MM.1S (cell line): ENCODE results near the gene GCC1.

Experiments
- DNase-seq: peaks from one replicate; pipeline ENCODE4 v3.0.0-alpha.2; 2015
- H2AFZ ChIP-seq: fragments of 300-600 bp; sonication (generic); 2 replicates; pipeline ENCODE4 v1.6.0; 2016; ENCODE audit warnings: antibody characterized with exemption, low read length
- H3F3A ChIP-seq: fragments of 300-600 bp; sonication (generic); 2 replicates; pipeline ENCODE4 v1.6.1; 2016; ENCODE audit warnings: mild to moderate bottlenecking, antibody characterized with exemption, low read length, moderate library complexity, mixed read lengths; ENCODE audit not compliant: insufficient read depth
- H3K27ac ChIP-seq: fragments of 300-600 bp; sonication (generic); 2 replicates; pipeline ENCODE4 v1.5.1; 2016; ENCODE audit warnings: mild to moderate bottlenecking, low read length
- H3K27me3 ChIP-seq: fragments of 300-600 bp; sonication (generic); replicated peaks from 2 replicates; pipeline ENCODE4 v1.6.0; 2016; ENCODE audit warnings: low read length; ENCODE audit not compliant: insufficient read depth
- H3K36me3 ChIP-seq: fragments of 300-600 bp; sonication (generic); replicated peaks from 2 replicates; pipeline ENCODE4 v1.6.1; 2016; ENCODE audit warnings: mild to moderate bottlenecking, low read length, mixed read lengths; ENCODE audit not compliant: insufficient read depth
- H3K4me1 ChIP-seq: fragments of 300-600 bp; sonication (generic); 2 replicates; pipeline ENCODE4 v1.6.1; 2016; ENCODE audit warnings: low read length, mixed read lengths
- H3K4me2 ChIP-seq: fragments of 300-600 bp; sonication (generic); 2 replicates; pipeline ENCODE4 v1.6.0; 2016; ENCODE audit warnings: low read depth, low read length
- H3K4me3 ChIP-seq: fragments of 300-600 bp; sonication (generic); 2 replicates; pipeline ENCODE4 v1.5.1; 2016; ENCODE audit warnings: low read length, mixed read lengths
- H3K79me2 ChIP-seq: fragments of 300-600 bp; sonication (generic); 2 replicates; pipeline ENCODE4 v1.6.1; 2016; ENCODE audit warnings: mixed run types, low read length, mixed read lengths
- H3K9ac ChIP-seq: fragments of 300-600 bp; sonication (generic); 2 replicates; pipeline ENCODE4 v1.6.1; 2016; ENCODE audit warnings: low read length, mixed read lengths
- H3K9me2 ChIP-seq: fragments of 300-600 bp; sonication (generic); replicated peaks from 2 replicates; pipeline ENCODE4 v1.6.1; 2016; ENCODE audit warnings: mild to moderate bottlenecking, low read length, mixed read lengths; ENCODE audit not compliant: insufficient read depth
- H3K9me3 ChIP-seq: fragments of 300-600 bp; sonication (generic); replicated peaks from 2 replicates; pipeline ENCODE4 v1.6.1; 2016; ENCODE audit warnings: mild to moderate bottlenecking, low read length, mixed read lengths; ENCODE audit not compliant: insufficient read depth
- H4K20me1 ChIP-seq: fragments of 300-600 bp; sonication (generic); 2 replicates; pipeline ENCODE4 v1.6.1; 2016; ENCODE audit warnings: mild to moderate bottlenecking, low read length, moderate library complexity, mixed read lengths; ENCODE audit not compliant: insufficient read depth
- CTCF ChIP-seq: fragments of 300-600 bp; sonication (generic); IDR thresholded peaks from 2 replicates; pipeline ENCODE4 v1.5.1; 2016; ENCODE audit warnings: antibody characterized with exemption, low read length, mixed read lengths
- EZH2 ChIP-seq: fragments of 300-600 bp; sonication (generic); optimal IDR thresholded peaks from 2 replicates; pipeline ENCODE3; 2017; ENCODE audit warnings: low read depth, mild to moderate bottlenecking, antibody characterized with exemption, low read length, mixed read lengths
- EZH2phosphoT487 ChIP-seq: fragments of 300-600 bp; sonication (generic); IDR thresholded peaks from 2 replicates; pipeline ENCODE4 v1.6.1; 2018; ENCODE audit warnings: antibody characterized with exemption, low read length

The GCC1 gene

GRCh38 chr7:127594490-127594889 lies 9.1 kb upstream of the GCC1 start:
- no peak overlapping the region for H3K4me3 ChIP-seq
- no peaks in the 10 kb centered on the region for H4K20me1 ChIP-seq
- H3K4me2 ChIP-seq = no peak overlapping the region

GRCh38 chr7:127592550-127592949 lies 7.2 kb upstream of the GCC1 start:
- Histone ChIP-seq H3K4me3 (no peak overlapping the region), H3K9ac (no peak overlapping the region), H3F3A (no peaks in the 10 kb centered on the region), H3K4me1 (peaks cover 9% of the 10 kb centered on the region), H2AFZ (no peak overlapping the region), H4K20me1 (no peaks in the 10 kb centered on the region), H3K36me3 (peaks cover 8% of the 10 kb centered on the region; the same call in 1 of the 2 replicates), H3K27ac (no peak overlapping the region), H3K9me2 (no peaks in the 10 kb centered on the region), H3K4me2 (no peak overlapping the region), H3K9me3 (no peaks in the 10 kb centered on the region), H3K79me2 (peaks cover 18% of the 10 kb centered on the region), H3K27me3 (no peaks in the 10 kb centered on the region)
- TF ChIP-seq EZH2 (no peak), EZH2phosphoT487 (no peak), CTCF (no peak)
- no peak for DNase-seq

More at GRCh38 chr7:127594490-127594889, 9.1 kb upstream of the GCC1 start:
- H3K9ac ChIP-seq = no peak overlapping the region
- H2AFZ ChIP-seq = no peak overlapping the region
- H3K27me3 ChIP-seq = no peaks in the 10 kb centered on the region
- H3K4me1 ChIP-seq = peaks cover 2% of the 10 kb centered on the region; the same call in 1 of the 2 replicates
- TF ChIP-seq EZH2phosphoT487 (no peak), EZH2 (no peak), CTCF (no peak)
- H3K36me3 ChIP-seq = peaks cover 8% of the 10 kb centered on the region; the same call in 1 of the 2 replicates
- H3K27ac ChIP-seq = no peak overlapping the region
- DNase-seq = no peak
- no peaks in the 10 kb centered on the region for H3K9me3 ChIP-seq
- no peaks in the 10 kb centered on the region for H3K9me2 ChIP-seq
- H3F3A ChIP-seq = no peaks in the 10 kb centered on the region
- peaks cover 6% of the 10 kb centered on the region for H3K79me2 ChIP-seq

- Histone ChIP-seq H3K4me3 (no peak overlapping the region), H3K4me1 (peaks cover 9% of the 10 kb centered on the region), H2AFZ (no peak overlapping the region), H3K9me2 (no peaks in the 10 kb centered on the region), H3K27me3 (no peaks in the 10 kb centered on the region), H3F3A (no peaks in the 10 kb centered on the region), H3K27ac (no peak overlapping the region), H3K9me3 (no peaks in the 10 kb centered on the region), H3K36me3 (peaks cover 8% of the 10 kb centered on the region; the same call in 1 of the 2 replicates), H3K9ac (no peak overlapping the region), H3K79me2 (peaks cover 18% of the 10 kb centered on the region), H3K4me2 (no peak overlapping the region), H4K20me1 (no peaks in the 10 kb centered on the region)
- no peak for TF ChIP-seq EZH2phosphoT487
- TF ChIP-seq CTCF = no peak
- TF ChIP-seq EZH2 = no peak
- DNase-seq = no peak
These were observed 6.2 kb upstream of the GCC1 start for GRCh38 chr7:127591591-127591990.
